GM12891 (cell line): ENCODE data around the gene NEK6.

Experiments
- DNase-seq: peaks from one replicate; pipeline ENCODE4 v3.0.0; 2011; ENCODE audit warnings: low spot score; ENCODE audit not compliant: insufficient read length
- FAIRE-seq: peaks from 2 replicates; lab custom pipeline; 2011; peaks lifted over from hg19 to GRCh38; lab: Jason Lieb, UNC
- PAX5 ChIP-seq: IDR thresholded peaks from 2 replicates; pipeline ENCODE4 v1.6.1; 2011; ENCODE audit warnings: low read length, moderate library complexity, mild to moderate bottlenecking; ENCODE audit not compliant: insufficient read depth, severe bottlenecking
- POLR2A ChIP-seq: IDR thresholded peaks from 2 replicates; pipeline ENCODE4 v1.6.1; 2011; ENCODE audit warnings: low read depth, low read length, control low read depth
- POLR2AphosphoS5 ChIP-seq: IDR thresholded peaks from 2 replicates; pipeline ENCODE4 v1.6.1; 2011; ENCODE audit warnings: low read depth, low read length, control low read depth
- POU2F2 ChIP-seq: IDR thresholded peaks from 2 replicates; pipeline ENCODE4 v1.6.1; 2011; ENCODE audit warnings: low read depth, mild to moderate bottlenecking, control low read depth, low read length, moderate library complexity
- SPI1 ChIP-seq: IDR thresholded peaks from 2 replicates; pipeline ENCODE4 v1.6.1; 2011; ENCODE audit warnings: low read depth, low read length, control low read depth
- TAF1 ChIP-seq: IDR thresholded peaks from 2 replicates; pipeline ENCODE4 v1.6.1; 2011; ENCODE audit warnings: low read depth, low read length, control low read depth

The NEK6 gene

DNA sequence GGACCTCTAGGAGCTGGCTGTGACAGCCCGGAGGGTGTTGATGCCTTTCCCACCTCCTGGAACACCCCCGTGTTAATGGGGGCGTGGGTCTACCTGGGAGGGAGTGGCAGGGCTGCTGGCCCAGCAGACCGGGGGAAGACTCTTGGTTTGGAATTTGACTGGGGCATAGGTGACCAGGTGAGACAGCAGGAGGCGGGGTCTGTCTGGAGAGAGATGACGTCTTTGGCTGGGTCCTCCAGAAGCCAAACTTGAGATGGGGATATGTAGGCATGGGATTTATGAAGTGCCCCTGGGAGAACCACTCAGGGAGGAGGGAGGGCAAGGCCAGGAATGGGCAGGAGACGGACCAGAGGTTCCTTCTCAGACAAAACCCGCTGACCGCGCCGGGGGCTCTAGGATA, 42.6 kb downstream of the NEK6 start:
- FAIRE-seq: no peak
- DNase-seq: no peak
- TF ChIP-seq SPI1 (no peak), POLR2AphosphoS5 (no peak), TAF1 (no peak), POU2F2 (no peak), POLR2A (no peak), PAX5 (no peak)

DNA sequence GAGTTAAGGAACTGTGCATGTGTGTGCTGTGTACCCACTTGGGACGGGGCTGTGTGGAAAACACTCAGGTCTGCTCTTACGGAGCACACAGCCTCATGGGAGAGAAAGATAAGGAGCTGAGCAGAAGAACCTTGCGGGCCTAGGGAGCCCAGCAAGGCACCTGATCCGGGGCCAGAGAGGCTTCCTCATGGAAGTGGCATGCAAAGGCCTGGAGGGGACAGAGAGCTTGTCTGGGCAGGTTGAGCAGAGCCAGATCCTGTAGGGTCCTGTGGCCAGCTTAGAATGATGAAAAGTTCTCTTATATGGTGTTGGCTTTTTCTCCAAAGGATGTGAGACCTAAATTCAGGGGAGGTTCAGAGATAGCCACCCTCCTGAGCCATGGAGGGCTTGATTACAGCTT, 45.2 kb downstream of the NEK6 start:
- DNase-seq (no peak), FAIRE-seq (no peak)

DNA sequence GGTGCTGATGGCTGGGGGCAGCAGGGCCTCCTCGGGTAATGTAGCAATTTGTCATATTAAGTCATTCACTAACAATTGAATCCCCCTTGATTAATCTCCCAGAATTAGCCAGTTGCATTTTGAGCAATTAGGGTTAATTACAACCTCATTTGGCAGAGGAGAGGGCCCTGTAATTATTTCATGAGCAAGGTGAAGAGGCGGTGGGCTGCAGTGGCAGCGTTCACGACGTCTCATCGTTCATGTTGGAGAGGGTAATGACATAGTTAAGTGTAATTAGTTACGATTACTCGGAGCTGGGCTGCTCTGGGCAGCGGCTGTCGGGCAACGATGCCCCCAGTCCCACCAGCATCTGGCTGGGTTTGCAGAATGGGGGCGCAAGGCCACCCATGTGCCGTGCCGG, 46.0 kb downstream of the NEK6 start:
- FAIRE-seq (no peak), DNase-seq (no peak)
- TF ChIP-seq POLR2AphosphoS5 (no peak), PAX5 (no peak), TAF1 (no peak), POLR2A (no peak), POU2F2 (no peak), SPI1 (no peak)

More for the DNA sequence above, 45.2 kb downstream of the NEK6 start:
- no peak for TF ChIP-seq POLR2A
- TF ChIP-seq PAX5: no peak
- TF ChIP-seq SPI1: no peak

DNA sequence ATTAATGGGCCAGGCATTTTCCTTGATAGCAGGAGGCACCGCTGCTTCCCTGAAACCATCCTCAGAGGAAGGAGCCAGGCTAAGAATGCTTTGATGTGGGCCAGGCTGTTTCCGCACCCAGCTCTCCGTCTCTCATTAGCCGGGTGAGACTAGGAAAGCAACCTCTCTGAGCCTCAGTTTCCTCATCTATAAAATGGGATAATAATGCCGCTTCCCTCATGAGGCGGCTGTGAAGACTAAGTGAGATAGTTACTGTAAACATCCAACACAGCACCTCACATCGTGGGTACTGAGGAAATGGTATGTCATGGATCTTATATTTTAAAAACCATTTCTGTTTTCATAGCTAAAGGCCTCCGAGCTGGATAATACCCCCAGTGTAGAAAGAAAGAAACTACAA, 46.5 kb downstream of the NEK6 start:
- TF ChIP-seq TAF1 (no peak), SPI1 (no peak), POU2F2 (no peak), PAX5 (no peak), POLR2A (no peak), POLR2AphosphoS5 (no peak)
- no peak for FAIRE-seq

DNA sequence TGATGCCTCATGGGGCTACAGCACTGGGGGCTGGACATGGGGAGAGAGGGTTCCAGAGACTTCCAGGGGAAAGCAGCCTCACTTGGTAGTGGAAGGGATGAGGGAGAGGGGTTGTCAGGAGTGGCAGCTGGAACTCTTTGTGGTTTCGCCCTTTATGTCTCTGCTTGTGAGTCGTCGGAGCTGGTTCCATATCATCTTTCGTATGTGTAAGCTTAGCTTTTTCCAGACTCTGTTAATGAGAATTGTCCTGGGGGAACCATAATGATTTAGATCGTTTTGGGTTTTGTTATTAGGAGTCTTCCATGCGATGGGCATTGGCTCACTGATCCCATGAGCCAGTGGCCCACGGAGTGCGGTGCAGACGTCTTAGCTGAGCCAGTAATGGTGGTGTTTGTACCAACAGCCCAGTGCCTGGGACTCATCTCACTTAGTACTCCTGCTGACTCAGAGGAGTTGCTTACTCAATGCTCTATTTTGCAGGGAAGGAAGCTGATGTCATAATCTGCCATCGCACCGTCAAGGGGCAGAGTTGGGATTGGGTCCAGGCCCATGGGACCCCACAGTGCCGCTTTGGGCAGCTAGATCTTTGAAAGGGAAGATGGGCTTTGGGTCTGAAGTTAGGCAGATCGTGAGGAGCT, 48.5 kb downstream of the NEK6 start:
- FAIRE-seq (no peak), DNase-seq (no peak)
- TF ChIP-seq POU2F2 (no peak), POLR2A (no peak), TAF1 (no peak), PAX5 (no peak), SPI1 (no peak), POLR2AphosphoS5 (no peak)

More for the DNA sequence above, 46.5 kb downstream of the NEK6 start:
- DNase-seq: no peak

DNA sequence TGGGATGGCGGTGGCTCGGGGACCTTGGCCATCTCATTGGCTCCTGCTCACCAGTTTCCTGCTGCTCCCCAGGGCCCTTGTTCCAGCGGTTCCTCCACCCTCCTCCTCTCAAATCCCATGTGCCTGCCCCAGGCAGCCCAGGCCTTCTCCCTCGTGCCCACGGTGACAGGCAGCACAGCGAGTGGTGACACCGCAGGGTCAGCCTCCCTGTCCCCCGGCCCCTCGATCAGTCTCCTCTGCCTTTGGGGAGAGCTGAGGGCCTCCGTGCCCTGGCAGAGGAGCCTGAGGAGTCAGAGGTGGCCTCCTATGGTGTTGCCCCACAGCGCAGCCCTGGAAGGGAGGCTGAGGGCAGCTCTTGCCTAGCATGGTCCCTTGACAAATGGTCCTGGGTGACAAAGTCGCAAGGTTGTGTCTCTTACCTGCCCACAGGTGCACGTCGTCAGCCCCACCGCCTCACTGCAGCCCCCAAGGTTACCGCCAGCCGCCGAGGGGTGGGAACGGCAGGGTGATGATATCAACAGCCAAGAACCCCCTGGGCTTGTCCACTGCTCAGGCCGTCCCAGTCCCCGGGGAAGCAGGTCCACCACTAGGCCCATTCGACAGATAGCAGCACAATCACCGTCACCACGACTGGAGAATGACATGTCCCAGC, 49.8 kb downstream of the NEK6 start:
- DNase-seq: no peak
- no peak for FAIRE-seq
- no peak for TF ChIP-seq POLR2A
- no peak for TF ChIP-seq PAX5
- TF ChIP-seq POLR2AphosphoS5: no peak
- TF ChIP-seq SPI1: no peak
- no peak for TF ChIP-seq TAF1
- TF ChIP-seq POU2F2: no peak

DNA sequence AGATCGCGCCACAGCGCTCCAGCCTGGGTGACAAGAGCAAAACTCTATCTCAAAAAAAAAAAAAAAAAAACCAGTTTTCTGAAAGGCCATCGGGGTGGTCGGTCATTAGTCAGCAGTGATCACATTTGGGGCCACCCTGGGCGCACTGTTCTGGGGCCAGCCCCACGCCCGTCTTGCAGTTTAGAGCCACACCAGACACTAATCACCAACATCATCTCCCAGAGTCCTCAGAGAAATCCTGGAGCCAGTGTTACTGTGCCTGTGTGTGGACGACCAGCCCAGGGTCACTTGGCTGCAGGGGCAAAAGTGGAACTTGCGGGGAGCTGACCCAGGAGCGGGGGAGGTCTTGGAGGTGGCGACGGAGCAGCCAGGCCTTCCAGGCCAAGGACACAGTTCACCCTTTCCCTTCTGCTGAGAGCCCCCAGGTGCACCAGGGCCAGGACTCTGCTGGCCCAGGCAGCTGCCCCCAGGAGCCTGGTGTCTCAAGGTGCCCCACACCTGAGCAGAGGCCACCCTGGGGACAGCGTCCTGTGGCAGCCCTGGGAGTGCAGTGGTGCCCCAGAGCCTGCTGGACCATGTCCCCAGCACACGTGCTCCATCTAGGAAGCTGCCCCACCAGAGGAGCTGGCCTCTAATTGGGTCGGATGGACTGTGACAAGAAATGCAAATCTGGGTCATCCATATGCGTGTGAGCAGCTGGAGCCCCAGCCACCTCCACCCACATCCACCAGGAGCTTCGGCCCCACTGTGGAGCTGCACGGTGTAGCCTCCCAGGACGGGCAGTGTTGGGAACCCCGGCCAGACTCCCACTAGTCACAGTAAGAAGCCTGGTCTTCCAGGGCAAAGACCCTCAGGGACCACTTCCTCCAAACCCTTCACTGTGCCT, 51.1 kb downstream of the NEK6 start:
- DNase-seq (no peak), FAIRE-seq (no peak)
- TF ChIP-seq PAX5 (no peak), SPI1 (no peak), POU2F2 (no peak), TAF1 (no peak), POLR2AphosphoS5 (no peak), POLR2A (no peak)

DNA sequence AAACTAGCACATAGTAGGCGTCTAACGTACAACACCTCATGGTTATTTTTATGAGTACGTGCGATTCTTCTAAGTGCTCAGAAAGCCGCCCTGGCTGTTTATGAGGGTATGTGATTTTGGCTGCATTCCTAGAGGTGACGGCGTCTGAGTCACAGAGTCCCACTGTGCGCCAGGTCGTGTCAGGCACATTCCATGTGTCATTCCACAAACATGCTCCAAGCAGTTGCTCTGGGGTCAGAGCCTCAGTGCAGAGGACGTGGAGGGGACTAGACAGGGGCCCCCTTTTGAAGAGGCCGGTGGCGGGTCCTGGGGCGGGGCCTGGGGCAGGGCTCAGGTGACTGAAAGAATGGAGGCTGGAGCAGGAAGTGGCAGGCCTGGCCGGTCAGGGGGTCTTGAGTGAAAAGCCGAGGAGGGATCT, 51.9 kb downstream of the NEK6 start:
- DNase-seq: no peak
- TF ChIP-seq POU2F2: no peak
- TF ChIP-seq SPI1: no peak
- TF ChIP-seq POLR2AphosphoS5: no peak
- no peak for TF ChIP-seq TAF1
- no peak for TF ChIP-seq PAX5
- no peak for TF ChIP-seq POLR2A
- no peak for FAIRE-seq

DNA sequence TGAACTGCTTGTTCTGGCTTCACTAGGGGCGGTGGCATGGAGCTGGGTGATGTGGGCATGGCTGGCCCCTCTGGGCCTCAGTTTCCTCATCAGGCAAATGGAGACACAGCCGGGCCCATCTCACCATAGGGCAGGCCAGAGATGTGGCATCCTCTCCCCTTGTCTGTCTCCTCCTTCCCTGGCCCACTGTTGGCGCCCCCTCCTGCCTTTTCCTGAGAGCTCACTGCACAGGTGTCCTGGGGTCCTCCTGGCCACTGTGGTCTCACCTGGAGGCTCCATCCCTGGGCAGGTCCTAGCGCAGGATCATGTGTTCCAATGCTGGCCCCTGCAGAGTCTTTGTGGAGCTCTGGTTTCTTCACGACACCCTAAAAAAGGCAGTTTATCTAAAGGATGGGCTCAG, 53.5 kb downstream of the NEK6 start:
- no peak for FAIRE-seq
- no peak for DNase-seq
- no peak for TF ChIP-seq POLR2AphosphoS5
- TF ChIP-seq POLR2A: no peak

DNA sequence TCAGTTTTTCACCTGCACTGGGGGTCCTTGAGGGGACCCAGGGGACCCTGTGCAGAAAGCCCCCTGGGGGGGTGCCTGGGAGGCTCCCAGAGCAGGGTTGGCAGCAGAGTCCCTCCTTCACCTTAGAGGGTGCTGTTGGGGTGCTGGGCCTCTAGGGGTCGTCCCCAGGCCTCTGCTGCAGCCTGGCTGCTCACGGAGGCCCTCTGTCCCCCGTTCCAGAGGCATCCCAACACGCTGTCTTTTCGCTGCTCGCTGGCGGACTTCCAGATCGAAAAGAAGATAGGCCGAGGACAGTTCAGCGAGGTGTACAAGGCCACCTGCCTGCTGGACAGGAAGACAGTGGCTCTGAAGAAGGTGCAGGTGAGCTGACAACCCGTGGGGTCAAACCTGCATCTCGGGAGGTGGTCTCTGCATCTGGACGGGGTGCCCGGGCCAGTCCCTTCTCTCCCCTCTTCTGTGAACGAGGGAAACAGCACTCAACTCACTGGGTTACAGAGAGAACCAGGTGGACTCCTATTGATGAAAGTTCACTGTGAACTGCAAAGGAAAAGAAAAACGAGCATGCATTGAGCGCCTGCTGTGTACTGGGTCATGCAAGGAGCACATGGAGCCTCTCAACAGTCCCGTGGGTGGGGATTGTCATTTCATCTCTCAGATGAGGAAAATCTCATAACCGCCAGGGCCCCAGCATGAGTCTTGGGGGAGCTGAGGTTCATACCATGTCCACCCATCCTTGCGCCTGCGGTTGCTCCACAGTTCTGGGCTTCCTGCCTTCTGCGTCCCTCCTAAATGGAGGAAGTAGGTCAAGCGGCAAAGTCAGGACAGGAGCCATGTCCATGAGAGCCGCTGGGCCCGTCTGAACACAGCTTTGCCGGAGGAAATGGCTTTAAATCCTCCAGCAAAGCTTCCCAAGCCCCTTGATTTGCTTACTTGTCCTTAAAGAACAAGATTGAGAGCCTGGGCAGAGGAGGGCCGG, 54.8 kb downstream of the NEK6 start:
- DNase-seq (no peak), FAIRE-seq (no peak)
- TF ChIP-seq PAX5 (no peak), POLR2AphosphoS5 (no peak), TAF1 (no peak), POLR2A (no peak)
